HG03066 (cell line): ENCODE results near the gene STOML1.
A peak's percentile ranks its signal among the peaks of the same experiment; 100 is the strongest.
"Not testable (repeated sequence)": the region's sequence is repeated elsewhere in the genome, so short reads cannot be mapped to it uniquely, and the experiment has no call there.

Source experiments
- ATAC-seq: cut with Tn5 transposase; IDR thresholded peaks from one replicate; pipeline ENCODE4 v1.9.1; 2021; ENCODE audit warnings: low read depth; ENCODE audit not compliant: unreplicated experiment

STOML1 gene

DNA sequence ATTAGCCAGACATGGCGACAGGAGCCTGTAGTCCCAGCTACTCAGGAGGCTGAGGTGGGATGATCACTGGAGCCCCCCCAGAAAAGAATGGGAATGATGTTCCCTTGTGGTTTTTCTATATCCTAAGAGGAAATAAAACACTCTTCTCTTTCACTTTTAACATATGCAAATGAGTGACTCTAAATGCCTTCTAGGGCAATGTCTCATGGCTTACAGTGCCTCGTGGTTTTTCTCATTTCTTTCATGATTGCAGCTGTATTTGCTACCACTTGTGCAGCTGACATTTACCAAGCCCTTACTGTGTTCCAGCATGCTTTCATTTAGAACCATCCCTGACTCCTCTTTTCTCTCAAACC lies 26.4 kb downstream of the STOML1 start:
- ATAC-seq, result peak; percentile 60

DNA sequence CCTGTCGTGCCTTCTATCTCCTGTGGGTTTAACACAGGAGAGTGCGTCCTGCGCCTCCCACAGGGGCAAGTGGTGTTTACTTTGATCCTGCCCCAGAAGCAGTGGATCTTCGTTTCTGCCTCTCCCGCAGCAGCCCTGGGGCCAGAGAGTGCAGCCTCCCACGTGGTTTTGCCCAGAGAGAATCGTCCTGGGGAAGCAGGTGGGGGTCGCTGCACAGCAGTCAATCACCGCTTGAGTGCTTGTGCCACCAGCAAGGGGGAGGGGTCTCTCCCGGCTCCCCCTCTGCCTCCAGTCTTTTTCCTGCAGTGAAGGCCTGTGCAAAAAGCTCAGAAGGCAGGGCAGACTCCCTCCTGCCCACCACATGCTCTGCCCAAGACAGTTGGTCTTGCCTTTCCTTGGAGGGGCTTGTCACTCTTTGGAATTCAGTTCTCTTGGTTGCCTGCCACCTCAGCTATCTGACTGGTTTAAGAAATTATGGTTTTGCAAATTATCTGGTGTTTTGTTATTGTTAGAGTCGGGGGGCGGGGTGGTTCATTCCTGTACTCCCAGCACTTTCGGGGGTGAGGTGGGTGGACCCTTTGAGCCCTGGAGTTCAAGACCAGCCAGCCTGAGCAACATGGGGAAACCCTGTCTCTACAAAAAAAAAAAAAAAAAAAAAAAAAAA lies 26.9 kb downstream of the STOML1 start:
- peak; percentile 29 for ATAC-seq

DNA sequence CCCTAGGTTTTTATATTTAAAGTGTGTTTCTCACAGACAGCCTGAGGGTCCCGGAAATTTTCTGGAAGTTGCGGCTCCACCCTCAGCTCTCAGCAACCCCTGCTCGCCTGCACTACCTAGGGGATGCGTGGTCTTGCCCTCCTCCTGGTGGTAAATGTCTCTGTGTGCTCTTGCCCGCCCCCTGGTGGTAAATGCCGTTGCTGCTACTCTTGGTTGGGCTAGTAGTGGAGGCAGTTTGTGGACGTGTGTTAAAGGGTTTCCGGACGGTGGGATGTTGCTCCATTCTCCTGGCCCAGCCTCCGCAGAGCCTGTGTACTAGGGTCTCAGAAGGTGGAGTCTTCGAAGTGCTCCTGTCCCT lies 27.4 kb downstream of the STOML1 start:
- ATAC-seq, result peak; percentile 57

DNA sequence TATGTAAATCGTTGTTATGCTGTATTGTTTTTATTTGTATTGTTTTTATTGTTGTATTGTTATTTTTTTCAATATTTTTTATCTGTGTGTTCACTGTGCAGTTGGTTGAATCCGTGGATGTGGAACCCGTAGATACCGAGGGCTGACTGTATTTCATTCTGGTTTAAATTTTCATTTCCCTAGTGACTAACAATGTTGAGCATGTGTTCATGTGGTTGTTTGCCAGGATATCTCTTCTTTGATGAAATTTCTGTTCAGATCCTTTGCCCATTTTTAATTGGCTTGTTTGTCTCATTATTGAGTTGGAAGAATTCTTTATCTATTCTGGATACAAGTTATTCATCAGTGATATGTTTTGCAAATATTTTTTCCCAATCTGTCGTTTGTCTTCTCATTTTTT lies 29.7 kb downstream of the STOML1 start:
- no peak for ATAC-seq

DNA sequence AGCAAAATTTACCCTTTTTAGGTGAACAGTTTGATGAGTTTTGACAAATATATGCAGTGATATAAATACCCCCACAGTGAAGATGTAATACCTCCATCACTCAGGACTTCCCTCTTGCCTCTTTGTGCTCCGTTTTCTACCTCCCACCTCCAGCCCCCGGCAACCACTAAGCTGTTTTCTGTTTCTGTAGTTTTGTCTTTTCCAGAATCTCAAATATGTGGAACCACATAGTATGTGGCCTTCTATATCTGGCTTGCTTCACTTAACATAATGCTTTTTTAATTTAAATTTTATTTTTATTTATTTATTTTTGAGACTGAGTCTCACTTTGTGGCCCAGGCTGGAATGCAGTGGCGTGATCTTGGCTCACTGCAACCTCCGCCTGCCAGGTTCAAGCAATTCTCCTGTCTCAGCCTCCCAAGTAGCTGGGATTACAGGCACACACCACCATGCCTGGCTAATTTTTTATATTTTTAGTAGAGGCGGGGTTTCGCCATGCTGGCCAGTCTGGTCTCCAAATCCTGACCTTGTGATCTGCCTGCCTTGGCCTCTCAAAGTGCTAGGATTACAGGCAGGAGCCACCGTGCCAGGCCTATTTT lies 31.5 kb downstream of the STOML1 start:
- not testable (repeated sequence) for ATAC-seq

DNA sequence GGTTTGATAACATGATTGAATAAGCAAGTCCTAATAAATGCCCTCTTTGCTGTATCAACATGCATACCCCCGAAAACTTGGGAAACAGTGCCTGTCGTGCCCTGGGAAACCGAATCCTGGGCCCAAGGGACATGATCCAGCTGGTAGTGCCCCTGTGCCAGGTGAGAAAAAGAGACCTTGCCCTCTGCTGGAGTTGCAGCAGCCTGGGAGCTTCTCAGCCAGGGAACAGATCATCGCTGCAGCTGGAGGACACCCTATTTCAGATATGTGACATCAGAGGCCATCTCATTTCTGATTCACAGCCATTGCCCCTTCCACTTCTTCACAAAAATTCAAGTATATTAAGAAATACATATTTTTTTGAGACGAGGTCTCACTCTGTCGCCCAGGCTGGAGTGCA lies 32.3 kb downstream of the STOML1 start:
- no peak for ATAC-seq

DNA sequence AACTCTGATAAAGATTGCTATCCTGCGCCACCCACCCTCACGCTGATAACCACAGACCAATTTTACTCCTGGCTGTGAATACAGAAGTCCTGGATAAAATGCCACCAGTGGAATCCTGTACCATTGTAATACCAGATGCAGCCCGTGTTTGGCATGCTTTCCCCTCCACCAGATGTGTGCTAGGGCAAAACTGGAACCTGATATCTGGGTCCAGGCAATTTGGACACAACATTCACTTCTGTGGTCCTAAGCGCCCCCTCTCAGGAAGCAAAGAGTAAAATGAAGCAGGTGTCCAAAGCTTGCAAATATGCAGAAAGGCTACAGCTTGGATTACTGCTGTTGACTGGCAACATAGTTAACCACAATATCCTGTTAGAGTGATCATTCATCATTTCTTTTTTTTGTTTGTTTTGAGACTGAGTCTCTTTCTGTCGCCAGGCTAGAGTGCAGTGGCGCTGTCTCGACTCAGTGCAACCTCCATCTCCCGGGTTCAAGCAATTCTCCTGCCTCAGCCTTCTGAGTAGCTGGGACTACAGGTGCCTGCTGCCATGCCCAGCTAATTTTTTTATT lies 33.0 kb downstream of the STOML1 start:
- ATAC-seq, result no peak

DNA sequence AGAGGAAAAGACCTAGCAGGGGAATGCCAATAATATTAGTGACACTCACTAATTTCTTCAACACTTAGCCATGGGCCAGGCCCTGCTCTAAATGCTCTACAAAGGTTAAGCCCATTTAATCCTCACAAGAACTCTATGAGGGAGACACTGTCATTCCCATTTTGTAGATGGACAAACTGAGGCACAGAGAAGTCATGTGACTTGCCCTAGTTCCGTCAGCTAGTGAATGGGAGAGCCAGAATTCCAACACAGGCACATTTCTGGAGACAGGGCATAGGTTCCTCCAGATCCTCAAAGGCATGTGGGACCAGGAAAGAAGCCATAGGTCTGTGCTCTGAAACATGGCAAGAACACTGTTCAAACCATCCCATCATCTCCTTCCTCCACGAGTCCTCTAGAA lies 34.3 kb downstream of the STOML1 start:
- ATAC-seq, result no peak

DNA sequence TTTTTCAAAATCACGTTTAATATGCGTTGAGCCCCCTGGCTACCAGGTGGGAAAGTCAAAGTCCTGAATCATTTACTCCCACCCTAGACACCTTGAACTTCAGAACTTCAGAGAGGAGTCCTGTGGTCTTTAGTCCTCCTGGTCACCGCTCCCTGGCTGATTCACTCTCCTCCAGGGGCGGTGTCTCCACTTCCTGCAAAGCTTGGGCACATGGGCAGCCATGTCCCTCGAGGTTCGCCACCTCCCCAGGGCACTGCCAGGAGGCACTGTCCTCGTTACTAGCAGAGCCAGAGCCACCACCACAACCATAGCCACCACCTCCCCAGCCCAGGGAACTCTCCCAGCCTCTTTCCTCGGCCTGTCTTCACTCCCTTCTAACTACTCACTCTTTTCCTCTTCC lies 34.8 kb downstream of the STOML1 start:
- no peak for ATAC-seq

DNA sequence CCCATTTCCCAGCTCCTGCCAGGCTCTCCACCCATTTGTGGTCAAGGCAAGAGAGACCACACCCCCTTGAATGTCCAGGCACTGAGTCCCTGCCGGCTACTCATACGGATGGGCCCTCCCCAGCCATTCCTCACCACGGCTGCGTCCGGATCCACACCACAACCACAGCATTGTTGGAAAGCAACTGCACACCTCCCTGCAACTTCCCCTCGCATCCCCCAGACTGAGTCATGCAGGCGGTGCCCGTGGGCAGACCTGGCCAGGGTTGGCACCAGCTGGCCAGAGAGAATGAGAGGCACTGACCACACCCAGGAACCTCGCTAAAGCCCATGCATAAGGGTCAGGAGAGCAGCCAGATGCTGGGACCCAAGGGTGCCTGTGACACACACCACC lies 35.4 kb downstream of the STOML1 start:
- ATAC-seq, result no peak

DNA sequence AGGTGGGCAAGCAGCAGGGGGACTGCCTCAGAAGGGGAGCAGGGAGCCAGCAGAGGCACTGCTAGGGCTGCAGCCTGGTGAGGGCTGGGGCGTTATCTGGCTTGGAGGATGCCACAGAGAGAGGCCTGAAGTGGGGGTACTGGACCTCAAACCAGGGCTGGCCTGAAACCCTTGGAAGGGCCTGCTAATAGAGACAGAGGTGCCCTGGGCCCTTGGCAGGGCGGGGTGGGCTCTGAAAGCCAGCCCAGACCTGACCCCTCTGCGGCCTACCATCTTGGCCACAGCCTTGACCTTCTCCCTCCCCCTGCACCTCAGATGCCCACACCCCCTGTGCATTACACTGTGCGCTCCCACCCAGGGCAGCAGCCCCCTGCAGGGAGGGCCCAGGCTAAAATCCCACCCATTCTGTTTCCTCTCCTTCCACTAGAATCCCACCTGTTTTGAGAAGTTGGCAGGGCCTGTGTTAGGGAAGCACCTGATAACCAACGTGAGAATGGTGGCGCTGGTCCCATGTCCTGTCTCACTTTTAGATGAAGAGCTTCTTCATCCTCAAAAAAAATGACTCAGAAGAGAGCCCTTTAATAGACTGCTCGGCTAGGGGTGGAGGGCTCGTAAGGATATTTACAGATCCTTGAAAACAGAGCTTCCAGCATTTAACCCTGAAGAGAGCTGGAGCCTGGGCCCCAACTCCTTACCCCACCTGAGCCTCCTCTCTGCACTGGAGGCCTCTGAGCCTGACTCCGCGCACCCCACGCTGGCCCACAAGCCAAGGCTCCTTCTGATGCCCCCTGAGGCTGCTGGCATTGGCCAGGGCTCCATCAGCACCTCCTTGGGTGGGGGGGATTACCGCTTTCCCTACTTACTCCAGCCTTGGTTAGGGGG lies 36.0 kb downstream of the STOML1 start:
- no peak for ATAC-seq

DNA sequence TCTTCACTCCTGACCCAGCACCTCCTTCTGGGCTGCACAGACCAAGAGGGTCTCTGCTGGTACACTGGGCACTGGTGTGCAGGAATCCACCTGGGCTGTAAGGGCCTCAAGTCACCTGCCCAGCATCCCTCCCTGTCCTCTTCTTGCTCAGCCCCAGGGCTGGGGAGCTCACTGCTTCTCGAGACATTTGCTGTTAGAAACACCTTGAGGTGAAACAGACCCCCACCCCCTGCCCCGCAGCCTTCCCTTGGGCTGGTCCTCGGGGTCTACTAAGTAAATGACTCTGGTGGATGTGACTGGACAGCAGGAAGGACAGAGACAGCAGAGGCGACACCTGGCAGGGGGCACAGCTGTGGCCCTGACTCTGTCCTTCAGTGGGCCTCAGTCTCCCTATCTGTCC lies 36.8 kb downstream of the STOML1 start:
- ATAC-seq, result no peak

DNA sequence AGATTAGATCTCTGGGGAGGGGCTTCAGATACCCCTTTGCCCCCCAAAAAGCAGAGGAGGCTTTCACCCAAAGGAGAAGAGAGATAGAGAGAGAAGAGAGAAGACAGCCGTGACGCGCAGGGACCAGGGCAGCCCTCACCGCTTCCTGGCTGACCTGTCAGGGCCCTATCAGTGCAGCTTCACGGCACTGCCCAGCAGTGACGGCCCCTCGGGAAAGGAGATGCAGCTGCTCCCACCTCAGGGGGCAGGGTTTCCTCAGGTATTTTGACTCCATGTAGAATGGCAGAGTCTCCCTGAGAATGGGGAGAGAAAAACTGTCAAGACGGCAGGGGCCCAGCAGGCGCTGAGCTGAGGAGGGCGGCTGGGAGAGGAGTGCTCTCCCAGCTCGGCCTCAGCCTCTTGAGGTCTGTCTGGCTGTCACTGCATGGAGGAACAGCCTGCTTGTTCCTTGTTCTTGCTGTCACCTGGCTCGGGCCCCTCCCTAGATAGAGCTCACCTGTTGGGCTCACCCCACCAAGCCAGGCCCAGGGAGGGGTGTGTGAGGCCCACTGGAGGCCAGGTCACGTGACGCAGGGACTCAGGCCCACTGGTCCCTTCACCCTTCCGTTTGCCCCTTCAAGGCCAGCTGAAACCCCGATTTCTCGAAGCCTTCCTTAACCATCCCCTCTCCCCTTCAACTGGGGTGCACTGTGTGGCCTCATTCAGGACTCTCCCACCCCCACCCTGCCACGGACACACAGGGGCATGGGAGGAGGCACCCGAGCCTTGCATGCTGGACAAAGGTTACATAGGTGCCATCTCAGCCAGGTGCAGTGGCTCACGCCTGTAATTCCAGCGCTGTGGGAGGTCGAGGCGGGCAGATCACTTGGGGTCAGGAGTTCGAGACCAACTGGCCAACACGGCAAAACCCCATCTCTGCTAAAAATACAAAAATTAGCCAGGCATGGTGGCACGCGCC lies 37.6 kb downstream of the STOML1 start:
- no peak for ATAC-seq

DNA sequence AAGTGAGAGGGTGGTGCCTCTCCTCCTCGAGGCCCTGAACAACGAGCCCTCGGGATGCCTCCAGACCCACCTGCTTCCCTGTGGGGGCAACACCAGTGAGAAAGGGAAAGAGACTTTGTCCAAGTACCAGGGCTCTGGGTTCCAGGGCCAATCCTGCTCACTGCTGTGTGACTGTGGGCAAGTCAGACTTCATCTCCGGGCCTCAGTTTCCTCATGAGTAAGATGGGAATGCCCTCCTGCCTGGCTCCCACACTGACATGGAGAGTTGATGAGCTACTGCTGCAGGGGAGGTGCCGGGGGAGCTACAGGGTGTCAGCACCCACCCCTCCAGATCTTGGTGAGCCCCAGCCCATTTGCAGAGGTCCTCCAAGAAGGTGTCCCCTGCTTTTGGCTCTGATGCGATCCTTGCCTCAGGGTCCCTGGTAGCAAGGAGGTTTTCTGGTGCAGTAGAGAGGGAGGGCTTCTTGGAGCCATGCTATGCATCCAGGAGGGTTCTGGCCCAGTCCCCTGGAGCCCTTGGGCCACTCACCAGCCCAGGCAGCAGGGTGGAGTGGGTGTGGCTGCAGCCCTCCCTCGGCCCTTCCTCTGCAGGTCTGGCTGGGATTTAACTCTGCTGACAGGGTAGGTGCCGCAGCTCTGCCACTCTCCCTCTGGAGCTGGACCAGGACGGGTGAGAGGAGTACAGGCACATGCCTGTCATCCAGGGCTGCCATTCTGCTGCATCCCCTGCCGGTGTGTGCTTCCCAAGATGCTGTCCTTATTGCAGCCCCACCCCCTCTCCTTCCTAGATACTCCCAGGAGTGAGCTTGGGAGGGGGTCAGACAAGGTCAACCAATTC lies 39.0 kb downstream of the STOML1 start:
- ATAC-seq, result no peak

DNA sequence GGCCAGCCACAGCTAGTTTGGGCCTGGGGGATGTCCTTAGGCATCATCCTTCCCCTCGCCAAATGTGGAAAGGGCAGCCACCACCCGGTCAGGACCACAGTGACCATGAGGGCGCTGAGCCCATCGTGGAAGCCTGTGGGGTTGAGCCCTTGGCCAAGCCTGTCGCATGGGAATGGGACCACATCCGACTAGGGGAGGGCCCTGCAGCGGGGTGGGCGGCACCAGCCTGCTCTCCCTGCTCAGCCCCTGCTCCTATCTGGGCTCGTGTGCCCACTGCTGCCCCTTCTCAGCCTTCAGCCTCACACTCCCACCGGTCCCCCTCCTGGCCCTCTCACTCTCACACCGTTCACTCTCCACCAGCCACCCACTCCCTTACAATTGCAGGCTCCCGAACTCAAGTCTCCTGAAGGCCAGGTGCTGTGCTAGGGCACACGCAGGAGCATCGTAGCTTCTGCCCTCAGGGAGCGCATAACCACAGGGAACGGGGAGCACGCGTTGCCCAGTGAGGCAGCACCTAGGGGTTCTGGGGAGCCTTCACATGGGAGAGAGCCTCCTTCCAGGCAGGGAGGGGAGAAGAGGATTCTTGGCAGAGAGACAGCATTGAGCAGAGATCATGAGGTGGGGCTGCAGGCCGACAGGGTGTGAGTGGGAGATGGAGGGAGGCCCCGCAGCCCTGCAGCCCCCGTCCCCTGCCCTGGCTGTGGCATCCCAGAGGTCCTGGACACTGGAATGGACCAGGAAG lies 39.8 kb downstream of the STOML1 start:
- no peak for ATAC-seq

DNA sequence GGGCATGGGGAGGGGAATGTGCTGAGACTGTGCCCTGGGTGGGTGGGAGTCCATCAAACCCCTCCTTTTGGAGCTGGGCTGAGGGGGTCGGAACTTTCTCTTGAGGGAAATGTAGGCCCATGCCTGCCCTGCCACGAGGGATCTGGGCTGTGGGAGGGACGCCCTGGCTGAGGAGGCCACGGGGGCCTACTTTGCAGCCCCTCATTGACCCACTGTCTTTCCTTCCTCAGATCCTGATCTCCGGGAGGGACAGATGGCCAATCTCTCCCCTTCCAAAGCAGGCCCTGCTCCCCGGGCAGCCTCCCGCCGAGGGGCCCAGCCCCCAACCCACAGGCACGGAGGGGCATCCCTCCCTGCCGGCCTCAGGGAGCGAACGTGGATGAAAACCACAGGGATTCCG lies 40.5 kb downstream of the STOML1 start:
- ATAC-seq, result no peak

DNA sequence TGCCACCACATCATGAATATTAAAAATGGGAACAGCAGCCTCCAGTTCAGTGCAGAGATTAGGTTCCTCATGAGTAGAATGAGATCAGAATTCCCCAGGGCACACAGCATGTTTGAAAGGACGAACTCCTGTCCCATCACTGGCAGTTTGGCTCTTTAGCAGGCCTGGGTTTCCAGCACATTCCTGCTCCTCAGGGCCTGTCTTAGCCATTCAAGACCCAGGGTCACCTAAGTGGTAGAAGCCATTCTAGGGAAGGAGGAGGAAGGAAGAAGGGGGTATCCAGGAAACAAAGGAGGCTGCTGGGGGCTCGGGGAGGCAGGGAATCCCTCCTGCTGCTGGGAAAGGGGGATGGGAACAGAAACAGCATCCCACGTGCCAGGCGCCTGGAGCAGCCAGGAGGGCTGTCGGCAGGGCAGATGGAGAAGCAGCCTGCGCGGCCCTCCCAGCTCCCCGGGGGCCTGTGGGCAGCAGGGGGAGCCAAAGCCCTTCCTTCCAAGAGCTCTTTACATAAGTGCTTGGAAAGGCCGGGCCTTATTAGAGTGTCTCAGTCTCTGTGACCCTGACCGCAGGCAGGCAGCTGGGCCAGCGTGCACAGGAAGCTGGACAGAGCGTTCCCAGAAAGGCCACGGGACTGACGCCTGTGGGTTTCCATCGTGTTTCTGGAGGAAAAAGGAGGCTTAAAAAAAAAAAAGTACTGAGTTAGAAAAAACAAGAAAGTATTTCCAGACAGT lies 41.1 kb downstream of the STOML1 start:
- ATAC-seq, result no peak

DNA sequence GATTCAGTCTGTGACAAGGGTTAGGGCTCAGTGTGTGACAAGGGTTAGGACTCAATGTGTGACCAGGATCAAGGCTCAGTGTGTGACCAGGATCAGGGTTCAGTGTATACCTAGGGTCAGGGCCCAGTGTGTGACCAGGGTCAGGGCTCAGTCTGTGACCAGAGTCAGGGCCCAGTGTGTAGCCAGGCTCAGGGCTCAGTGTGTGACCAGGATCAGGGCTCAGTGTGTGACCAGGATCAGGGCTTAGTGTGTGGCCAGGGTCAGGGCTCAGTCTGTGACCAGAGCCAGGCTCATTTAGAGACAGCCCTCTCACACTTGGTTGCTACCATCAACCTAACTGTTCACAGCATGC lies 41.6 kb downstream of the STOML1 start:
- no peak for ATAC-seq
